NT2/D1 (cell line): ENCODE results near the gene ADARB2.

Experiments
- DNase-seq: peaks from one replicate; pipeline ENCODE4 v3.0.0-alpha.2; 2011; ENCODE audit warnings: low read depth, low spot score
- H3K27me3 ChIP-seq: 2 replicates; pipeline ENCODE4 v1.6.0; 2011; ENCODE audit warnings: mild to moderate bottlenecking; ENCODE audit not compliant: insufficient read length, insufficient read depth
- H3K36me3 ChIP-seq: 2 replicates; pipeline ENCODE4 v1.6.1; 2011; ENCODE audit warnings: mild to moderate bottlenecking, low read length, mixed read lengths; ENCODE audit not compliant: insufficient read depth, insufficient read length
- H3K4me1 ChIP-seq: 2 replicates; pipeline ENCODE4 v1.5.1; 2011; ENCODE audit not compliant: insufficient read depth, insufficient read length
- H3K4me3 ChIP-seq: 2 replicates; pipeline ENCODE4 v1.5.1; 2011; ENCODE audit warnings: low read depth; ENCODE audit not compliant: insufficient read length
- H3K9ac ChIP-seq: 2 replicates; pipeline ENCODE4 v1.6.0; 2011; ENCODE audit warnings: low read depth; ENCODE audit not compliant: insufficient read length
- H3K9me3 ChIP-seq: 2 replicates; pipeline ENCODE4 v1.5.1; 2011; ENCODE audit warnings: mild to moderate bottlenecking, low read length; ENCODE audit not compliant: insufficient read depth
- SUZ12 ChIP-seq: IDR thresholded peaks from 2 replicates; pipeline ENCODE4 v1.6.1; 2011; ENCODE audit not compliant: insufficient read length, insufficient read depth; ENCODE audit errors: extremely low read depth
- YY1 ChIP-seq: IDR thresholded peaks from 2 replicates; pipeline ENCODE4 v1.6.1; 2011; ENCODE audit not compliant: insufficient read length, insufficient read depth
- ZNF274 ChIP-seq: IDR thresholded peaks from 2 replicates; pipeline ENCODE4 v1.6.1; 2011; ENCODE audit warnings: mild to moderate bottlenecking, low read depth, low read length

ADARB2 gene

DNA sequence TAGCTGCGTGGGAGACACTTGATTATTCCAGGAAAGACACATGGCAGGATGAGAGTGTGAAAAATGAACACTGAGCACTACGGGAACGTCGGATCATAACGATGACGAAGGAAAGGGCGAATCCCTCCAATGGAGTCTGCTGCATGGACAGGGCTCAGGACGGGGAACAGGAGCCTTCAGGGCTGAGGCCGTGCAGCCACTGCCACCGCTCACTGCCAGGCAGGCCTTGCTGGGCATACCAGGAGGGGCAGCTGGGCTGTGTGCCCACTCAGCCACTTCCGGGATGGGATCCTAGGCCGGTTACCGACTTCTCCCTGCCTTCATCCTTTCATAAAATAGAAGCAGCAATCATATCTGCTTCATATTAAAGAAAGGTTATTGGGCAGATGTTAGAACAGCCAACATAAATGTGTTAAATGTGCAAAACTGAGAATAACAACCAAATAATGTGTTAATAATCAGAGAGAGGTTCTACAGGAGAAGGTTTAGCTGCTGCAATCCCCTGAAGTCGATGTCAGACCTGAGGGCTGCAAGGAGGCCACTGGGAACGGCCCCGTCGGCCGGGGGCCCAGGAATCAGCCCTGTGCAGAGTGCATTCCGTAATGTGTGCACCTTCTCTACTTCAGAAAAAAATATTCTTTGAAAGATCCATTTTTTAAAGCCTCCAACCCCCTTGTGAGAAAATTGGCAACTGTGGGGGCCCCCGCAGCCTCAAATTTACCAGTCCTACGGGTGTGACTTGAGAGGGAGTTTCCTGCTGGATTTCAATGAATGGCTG is 63.6 kb downstream of the ADARB2 start:
- Histone ChIP-seq H3K4me1 (no peaks in the 10 kb centered on the region), H3K27me3 (no peaks in the 10 kb centered on the region), H3K9me3 (no peaks in the 10 kb centered on the region), H3K9ac (no peak overlapping the region), H3K36me3 (no peaks in the 10 kb centered on the region), H3K4me3 (no peak overlapping the region)
- DNase-seq: no peak
- TF ChIP-seq ZNF274 (no peak), SUZ12 (no peak), YY1 (no peak)

DNA sequence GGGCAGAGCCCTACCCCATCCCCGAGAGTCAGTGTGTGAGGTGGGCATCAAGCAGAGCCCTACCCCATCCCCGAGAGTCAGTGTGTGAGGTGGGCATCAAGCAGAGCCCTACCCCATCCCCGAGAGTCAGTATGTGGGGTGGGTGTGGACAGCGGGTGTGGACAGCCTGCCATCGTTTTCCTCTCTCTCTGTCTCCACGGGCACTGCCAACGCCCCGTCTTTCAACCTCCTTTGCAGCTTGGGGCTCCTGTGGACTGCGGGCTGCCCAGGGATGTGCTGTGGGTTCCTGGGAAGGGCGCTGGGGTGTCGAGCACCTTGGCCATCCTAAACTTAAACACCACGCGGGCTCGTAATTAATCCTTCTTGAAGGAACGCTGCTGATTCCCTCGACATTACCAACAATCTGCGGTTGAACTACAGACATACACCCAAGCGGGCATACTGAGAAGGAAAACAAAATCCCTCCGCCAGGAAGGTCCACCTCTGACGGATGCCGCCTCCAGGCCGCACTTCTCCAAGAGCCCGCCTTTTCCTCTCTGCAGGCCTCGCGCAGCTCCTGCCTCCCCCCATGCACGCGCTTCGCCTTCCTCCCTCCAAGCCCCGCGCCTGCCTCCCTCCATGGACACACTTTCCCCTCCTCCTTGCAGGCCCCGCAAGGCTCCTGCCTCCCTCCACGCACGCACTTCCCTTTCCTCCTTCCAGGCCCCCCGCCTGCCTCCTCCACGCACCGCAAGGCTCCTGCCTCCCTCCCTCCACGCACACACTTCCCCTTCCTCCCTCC is 65.1 kb downstream of the ADARB2 start:
- Histone ChIP-seq H3K9me3 (no peaks in the 10 kb centered on the region), H3K27me3 (no peaks in the 10 kb centered on the region), H3K4me3 (no peak overlapping the region), H3K36me3 (no peaks in the 10 kb centered on the region), H3K9ac (no peak overlapping the region), H3K4me1 (no peaks in the 10 kb centered on the region)
- TF ChIP-seq YY1 (no peak), SUZ12 (no peak), ZNF274 (no peak)
- no peak for DNase-seq

- no peak for TF ChIP-seq ZNF274
- TF ChIP-seq YY1: no peak
- TF ChIP-seq SUZ12: no peak
- no peaks in the 10 kb centered on the region for H3K4me1 ChIP-seq
- no peak for DNase-seq
- H3K4me3 ChIP-seq: no peak overlapping the region
- no peaks in the 10 kb centered on the region for H3K27me3 ChIP-seq
- no peaks in the 10 kb centered on the region for H3K36me3 ChIP-seq
- H3K9me3 ChIP-seq: no peaks in the 10 kb centered on the region
- no peak overlapping the region for H3K9ac ChIP-seq
Observed at GRCh38 chr10:1671366-1672000, 65.8 kb downstream of the ADARB2 start.

- Histone ChIP-seq H3K27me3 (no peaks in the 10 kb centered on the region), H3K4me3 (no peak overlapping the region), H3K9me3 (no peaks in the 10 kb centered on the region), H3K9ac (no peak overlapping the region), H3K4me1 (no peaks in the 10 kb centered on the region), H3K36me3 (no peaks in the 10 kb centered on the region)
- no peak for DNase-seq
- TF ChIP-seq ZNF274: no peak
- no peak for TF ChIP-seq YY1
- TF ChIP-seq SUZ12: no peak
Observed at GRCh38 chr10:1670541-1671365, 66.6 kb downstream of the ADARB2 start.

GRCh38 chr10:1669433-1669832 is 67.9 kb downstream of the ADARB2 start:
- no peaks in the 10 kb centered on the region for H3K36me3 ChIP-seq
- H3K9me3 ChIP-seq: no peaks in the 10 kb centered on the region
- no peaks in the 10 kb centered on the region for H3K4me1 ChIP-seq
- DNase-seq: no peak
- H3K9ac ChIP-seq: no peak overlapping the region
- H3K27me3 ChIP-seq: no peaks in the 10 kb centered on the region
- H3K4me3 ChIP-seq: no peak overlapping the region
- TF ChIP-seq YY1 (no peak), SUZ12 (no peak), ZNF274 (no peak)

DNA sequence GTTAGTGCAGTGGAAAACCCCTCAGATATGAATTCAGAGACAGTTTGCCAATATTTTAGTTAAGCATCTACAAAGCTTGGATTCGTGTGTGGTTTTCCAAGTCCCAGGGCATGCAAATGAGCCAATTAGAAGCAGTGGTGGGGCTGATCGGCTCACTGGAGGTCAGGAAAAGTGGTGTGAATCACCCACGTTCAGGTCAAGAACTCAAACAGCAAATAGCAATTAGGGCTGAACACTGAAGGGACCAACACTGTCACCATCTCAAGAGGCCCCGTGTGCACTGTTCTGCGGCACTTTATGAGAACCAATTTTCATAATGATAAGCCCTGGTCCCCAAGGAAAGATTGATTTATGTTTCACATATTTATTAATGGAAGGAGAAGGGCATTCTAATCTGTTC is 68.9 kb downstream of the ADARB2 start:
- no peaks in the 10 kb centered on the region for H3K4me1 ChIP-seq
- H3K4me3 ChIP-seq: no peak overlapping the region
- TF ChIP-seq ZNF274 (no peak), SUZ12 (no peak), YY1 (no peak)
- no peaks in the 10 kb centered on the region for H3K9me3 ChIP-seq
- H3K9ac ChIP-seq: no peak overlapping the region
- no peaks in the 10 kb centered on the region for H3K27me3 ChIP-seq
- H3K36me3 ChIP-seq: no peaks in the 10 kb centered on the region
- no peak for DNase-seq
